GM18907 (cell line): ENCODE data around the gene DNAJC16.
"Not testable (repeated sequence)": the region's sequence is repeated elsewhere in the genome, so short reads cannot be mapped to it uniquely, and the experiment has no call there.

Source experiments
- ATAC-seq: cut with Tn5 transposase; IDR thresholded peaks from one replicate; pipeline ENCODE4 v1.9.1; 2021; ENCODE audit warnings: mild to moderate bottlenecking, moderate library complexity; ENCODE audit not compliant: unreplicated experiment

The DNAJC16 gene

DNA sequence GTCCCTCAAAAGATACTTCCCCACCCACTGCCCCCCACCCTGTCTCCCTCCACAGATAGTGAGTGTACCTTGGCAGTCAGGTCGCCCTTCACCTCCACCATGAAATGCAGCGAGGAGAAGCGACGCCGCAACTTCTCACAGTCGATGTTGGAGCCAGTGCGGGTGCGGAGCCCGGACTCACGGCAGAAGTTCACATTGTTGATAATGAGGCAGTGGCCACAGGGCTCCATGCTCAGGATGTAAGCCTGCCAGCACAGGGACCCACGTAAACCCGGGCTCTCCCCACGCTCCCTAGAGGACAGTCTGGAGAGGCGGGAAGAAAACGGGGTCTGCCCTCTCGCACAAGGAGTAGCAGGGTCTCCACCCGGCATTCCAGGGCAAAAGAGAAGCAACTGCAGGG lies 19.8 kb upstream of the DNAJC16 start:
- no peak for ATAC-seq

DNA sequence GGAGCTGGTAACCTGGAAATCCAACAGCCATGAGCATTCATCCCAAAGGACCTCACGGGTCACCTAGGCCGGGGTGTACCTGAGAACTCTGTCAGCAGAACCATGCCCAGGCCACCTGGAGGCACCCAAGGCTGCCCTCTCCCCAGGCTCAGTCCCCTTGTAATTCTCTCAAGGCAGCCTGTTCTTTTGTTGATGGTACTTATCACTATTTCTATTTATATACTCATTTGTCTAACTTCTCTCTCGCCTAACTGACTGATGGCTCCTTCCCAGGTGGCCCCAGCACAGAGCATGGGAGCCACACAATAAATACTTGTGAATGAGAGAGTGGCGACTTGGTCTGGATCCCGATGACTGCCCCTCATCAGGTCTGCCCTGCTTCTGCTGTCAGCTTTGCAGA lies 19.4 kb upstream of the DNAJC16 start:
- no peak for ATAC-seq

DNA sequence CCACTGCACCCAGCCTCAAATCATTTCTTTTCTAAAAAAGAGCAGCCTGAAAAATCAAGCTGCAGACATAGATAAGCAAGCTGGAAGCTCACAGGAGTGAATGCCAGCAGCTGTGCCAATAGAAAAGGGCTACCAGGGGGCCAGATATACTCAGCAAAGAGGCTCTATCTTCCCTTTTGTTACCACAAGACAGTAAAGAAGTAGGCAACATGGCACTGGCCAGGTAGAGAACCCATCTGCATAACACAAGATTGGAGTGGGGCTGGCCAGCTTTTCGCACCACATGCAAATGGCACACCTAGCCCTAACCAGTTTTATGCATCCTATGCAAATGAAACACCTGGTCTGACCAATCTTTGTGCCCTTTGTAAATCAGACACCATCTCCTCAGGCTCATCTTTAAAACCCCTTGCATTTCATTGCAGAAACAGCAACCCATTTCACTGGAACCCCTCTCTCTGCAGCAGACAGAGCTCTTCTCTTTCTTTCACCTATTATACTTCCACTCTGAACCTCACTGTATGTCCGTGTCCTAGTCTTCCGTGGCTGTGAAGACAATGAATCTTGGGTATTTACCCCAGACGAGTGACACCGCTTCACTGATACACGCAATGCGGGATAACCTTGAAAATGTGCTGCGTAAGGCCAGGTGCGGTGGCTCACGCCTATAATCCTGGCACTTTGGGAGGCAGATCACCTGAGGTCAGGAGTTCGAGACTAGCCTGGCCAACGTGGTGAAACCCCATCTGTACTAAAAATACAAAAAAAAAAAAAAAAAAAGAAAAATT lies 17.8 kb upstream of the DNAJC16 start:
- no peak for ATAC-seq

DNA sequence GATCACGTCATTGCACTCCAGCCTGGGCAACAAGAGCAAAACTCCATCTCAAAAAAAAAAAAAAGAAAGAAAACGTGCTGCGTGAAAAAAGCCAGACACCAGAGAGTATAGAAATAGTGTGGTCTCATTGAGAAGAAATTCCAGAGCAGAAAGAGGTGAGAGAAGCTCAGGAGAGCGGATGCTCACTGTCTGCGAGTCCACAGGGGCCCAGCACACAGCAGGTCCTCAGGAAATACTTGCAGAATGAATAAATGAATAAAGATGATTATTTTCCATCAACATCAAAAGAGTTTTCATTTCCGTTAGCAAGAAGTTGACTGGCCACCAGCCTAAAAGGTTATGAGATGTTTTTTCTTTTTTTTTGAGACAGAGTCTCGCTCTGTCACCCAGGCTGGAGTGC lies 17.1 kb upstream of the DNAJC16 start:
- no peak for ATAC-seq

DNA sequence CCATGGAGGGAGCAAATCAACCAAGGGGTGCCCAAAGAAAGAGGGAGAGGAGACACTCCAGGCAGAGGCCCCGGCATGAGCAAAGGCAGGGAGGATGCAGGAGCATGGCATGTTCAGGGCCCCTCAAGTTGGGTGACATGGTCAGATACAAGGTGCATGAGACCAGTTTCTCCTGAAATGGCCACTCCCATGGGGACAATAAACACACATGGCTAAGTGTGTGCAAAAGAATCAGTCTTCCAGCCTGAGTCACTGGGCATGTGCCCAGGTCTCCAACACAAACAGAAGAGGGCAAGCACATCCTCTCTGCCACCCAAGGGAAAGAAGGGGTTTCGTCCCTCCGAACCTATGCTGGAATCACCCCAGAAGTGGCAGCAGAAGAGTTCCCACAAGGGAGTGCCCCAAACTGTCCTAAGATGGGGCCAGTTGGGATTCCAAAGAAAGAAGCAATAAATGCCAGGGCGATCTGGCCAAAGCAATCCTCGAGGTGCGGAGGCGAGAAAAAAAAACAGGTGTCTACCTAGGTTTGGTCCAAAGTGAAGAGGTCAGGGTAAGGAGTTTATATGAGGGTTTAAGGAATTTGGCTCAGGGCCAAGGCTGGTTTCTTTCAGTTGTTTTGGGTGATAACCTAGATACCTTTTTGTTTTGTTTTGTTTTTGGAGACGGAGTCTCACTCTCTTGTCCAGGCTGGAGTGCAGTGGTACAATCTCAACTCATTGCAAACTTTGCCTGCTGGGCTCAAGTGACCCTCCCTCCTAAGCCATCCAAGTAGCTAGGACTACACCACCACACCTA lies 15.8 kb upstream of the DNAJC16 start:
- no peak for ATAC-seq

DNA sequence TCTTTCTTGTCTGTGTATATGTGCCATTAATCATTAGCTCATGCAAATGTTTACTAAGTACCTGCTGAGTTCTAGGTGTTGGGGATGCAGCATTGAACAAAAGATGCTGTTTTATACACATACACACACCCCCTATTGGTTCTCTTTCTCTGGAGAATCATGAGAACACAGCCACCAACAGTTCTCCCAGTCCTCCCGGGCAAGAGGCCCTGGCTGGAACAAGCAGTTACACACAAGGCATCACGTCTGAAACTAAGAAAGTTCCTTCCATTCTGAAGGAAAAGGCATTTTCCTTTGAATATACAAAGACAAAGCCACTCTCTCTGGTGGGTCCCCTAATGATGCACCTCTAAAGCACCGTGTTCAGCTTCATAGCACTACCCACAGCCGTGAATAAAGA lies 13.5 kb upstream of the DNAJC16 start:
- no peak for ATAC-seq

DNA sequence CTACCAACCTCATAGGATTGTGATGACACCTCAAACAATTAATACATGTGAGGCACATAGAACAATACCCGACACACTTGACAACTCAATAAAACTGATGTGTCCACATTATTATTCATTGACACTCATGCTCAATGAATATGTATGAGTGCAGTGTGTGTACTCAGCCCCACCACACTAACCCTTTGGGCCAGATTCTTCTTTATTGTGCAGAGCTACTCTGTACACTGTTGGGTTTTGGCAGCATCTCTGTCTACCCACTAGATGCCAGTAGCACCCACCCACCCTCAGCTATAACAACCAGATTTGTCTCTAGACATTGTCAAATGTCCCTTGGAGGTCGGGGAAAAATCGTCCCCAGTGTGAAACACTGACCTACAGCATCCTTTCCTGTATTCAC lies 12.7 kb upstream of the DNAJC16 start:
- ATAC-seq, result no peak

DNA sequence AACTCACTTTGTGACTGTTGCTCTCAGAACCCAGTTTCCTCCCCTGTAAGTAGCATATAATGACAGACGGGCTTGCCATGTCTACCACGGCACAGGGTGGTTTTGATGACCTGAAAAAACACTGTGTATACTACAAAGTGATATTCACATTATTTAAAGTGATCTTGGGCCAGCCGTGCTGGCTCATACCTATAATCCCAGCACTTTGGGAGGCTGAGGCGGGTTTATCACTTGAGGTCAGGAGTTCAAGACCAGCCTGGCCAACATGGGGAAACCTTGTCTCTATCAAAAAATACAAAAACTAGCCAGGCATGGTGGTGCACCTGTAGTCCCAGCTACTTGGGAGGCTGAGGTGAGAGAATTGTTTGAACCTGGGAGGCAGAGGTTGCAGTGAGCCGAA lies 12.1 kb upstream of the DNAJC16 start:
- not testable (repeated sequence) for ATAC-seq

DNA sequence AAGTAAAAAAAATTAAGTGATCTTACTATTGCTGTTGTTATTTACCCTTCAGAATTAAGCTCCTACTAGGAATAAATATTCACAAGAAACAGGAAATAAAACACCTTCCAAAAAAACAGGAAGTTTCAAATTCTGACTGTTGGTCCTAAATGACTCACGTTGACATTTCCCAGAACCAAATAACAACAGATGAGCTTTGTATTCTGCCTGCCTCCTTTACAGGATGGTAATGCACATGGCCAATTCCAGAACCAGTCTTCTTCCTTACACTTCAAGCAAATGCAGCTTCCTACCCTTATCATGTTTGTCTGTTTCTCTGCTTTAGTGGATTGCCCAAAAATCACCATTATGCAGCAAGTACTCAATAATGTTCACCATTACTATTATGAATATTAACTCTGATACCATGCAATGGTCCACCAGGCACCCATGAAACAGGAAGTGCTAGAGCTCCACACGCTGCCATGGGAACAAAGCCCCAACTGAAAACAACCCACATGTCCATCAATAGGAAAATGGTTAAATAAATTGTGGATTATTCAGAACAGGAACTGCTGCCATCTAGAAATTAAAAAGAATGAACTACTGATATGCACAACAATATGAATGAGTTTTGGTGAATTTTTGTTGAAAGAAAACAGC lies 11.5 kb upstream of the DNAJC16 start:
- no peak for ATAC-seq

DNA sequence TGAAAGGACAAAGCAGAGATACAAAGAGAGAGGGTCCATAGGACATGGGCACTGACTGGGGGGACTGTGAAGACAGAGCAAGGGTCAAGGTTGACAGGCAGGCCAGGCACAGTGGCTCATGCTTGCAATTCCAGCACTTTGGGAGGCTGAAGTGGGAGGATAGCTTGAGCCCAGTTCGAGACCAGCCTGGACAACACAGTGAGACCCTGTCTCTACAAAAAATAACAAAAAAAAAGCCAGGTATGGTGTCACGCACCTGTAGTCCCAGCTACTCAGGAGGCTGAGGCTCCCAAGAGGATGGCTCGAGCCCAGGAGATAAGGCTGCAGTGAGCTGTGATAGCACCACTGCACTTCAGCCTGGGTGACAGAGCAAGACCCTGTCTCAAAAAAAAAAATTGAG lies 7.0 kb upstream of the DNAJC16 start:
- no peak for ATAC-seq

DNA sequence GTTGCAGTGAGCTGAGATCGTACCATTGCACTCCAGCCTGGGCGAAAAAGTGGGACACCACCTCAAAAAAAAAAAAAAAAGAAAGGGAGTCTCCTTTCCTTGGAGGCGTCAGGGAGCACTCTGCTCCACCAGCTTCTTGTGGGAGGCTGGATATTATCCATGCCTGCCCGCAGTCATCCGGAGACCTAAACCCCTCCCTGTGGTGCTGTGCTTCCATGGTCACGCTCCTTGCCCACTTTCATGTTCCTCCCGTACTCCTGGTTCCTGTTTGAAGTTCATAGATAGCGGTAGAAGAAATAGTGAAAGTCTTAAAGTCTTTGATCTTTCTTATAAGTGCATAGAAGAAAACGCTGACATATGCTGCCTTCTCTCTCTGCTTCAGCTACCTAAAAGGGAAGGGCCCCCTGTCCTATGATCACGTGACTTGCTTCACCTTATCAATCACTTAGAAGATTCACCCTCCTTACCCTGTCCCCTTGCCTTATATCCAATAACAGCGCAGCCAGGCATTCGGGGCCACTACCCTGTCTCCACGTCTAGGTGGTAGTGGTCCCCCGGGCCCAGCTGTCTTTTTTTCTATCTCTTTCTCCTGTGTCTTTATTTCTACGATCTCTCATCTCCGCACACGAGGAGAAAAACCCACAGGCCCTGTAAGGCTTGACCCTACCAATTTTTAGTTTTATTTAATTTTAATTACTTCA lies 5.3 kb upstream of the DNAJC16 start:
- not testable (repeated sequence) for ATAC-seq

DNA sequence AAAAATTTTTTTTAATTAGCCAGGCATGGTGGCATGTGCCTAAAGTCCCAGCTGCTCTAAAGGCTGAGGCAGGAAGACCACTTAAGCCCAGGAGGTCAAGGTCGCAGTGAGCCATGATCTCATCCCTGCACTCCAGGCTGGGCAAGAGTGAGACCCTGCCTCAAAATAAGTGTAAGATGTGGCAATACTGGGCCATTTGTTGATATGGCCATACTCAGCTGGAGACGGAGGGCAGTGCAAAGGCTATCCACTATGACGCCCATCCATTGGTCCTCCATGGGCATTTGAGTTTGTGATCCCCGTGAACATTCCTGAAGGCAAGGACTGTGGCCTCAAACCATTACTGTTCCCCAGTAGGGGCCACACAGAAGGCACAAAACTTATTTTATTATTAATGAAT lies 4.1 kb upstream of the DNAJC16 start:
- ATAC-seq, result no peak

DNA sequence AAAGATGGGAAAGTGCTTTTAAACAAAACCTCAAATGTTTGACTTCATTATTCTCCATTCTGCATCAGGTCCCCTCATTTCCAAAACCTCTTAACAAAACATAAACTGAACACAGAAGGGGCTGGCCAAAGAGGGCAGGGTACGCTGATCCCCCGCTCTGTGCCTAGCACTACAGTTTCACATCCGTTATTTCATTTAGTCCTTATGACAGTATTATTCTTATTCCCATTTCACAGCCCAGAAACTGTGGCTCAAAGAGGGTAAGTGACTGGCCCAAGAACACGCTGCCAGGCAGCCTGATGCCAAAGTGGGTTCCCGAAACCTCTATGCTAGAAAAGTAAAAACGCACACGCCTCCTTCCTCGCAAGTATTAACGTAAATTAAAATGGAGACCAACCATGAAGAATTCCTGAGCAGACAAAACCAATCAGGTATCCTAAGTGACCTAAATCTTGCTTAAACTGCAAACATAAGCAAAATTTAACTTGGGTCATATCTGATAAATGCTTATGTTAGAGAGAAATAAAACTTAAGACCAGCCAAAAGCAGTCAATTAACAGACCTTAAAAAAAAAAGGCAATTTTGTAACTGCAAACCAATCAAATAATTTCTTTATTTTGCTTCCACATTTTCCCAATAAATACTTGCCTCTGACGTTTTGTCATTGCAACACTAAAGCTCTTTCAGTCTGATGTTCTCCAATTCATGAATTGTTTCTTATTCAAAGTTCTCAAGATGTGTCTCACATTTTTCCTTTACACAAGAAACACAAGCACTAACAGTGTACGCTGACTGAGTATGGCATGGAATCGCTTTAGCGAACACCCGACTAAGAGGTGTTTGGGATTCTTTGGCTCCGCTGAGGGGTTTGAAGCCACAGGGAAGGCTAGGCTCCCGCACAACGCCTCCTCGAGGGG lies 3.3 kb upstream of the DNAJC16 start:
- no peak for ATAC-seq

DNA sequence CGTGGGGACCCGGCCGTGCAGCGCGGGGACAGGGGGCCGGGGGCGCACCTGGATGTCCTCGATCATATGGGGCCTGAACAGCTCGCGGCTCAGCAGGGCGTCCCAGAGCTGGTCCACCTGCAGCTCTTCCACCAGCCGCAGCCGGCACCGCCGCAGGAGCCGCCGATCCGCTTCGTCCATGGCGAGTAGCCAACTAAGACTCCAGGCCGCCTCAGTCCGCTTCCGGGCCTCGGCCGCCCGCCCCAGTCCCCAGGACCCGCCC lies 2.7 kb upstream of the DNAJC16 start, which contains the start of gene CASP9:
CASP9 (minus strand) TSS at position 195 of the 262 bp plus-strand sequence; CDS start at position 180, 15 bp downstream.
- no peak for ATAC-seq

DNA sequence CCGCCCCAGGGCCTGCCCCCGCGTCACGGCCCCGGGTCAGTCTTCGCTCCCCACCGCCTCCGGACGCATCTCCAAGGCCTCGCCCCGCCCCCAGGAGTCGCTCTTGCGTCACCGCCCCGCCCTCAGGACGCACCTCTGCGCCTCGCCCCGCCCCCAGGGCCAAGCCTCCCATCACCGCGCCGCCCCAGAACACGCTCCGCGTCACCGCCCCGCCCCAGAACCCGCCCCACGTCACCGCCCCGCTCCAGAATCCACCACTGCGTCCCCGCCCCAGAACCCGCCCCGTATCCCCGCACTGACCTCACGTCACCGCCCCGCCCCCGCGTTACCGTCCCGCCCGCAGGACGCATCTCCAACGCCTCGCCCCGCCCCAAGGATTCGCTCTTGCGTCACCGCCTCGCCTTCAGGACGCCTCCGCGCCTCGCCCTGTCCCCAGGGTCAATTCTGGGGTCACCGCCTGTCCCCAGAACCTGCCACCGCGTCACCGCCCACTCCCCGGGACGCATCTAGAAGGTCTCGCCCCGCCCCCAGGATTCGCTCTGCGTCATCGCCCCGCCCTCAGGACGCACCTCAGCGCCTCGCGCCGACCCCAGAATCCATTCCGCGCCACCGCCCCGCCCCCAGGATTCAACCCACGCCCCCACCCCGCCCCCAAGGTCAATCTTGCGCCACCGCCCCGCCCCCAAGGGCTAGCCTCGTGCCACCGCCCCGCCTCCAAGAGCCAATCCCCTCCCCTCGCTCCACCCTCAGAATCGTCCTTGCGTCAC lies 2.2 kb upstream of the DNAJC16 start:
- ATAC-seq, result peak; percentile 44

DNA sequence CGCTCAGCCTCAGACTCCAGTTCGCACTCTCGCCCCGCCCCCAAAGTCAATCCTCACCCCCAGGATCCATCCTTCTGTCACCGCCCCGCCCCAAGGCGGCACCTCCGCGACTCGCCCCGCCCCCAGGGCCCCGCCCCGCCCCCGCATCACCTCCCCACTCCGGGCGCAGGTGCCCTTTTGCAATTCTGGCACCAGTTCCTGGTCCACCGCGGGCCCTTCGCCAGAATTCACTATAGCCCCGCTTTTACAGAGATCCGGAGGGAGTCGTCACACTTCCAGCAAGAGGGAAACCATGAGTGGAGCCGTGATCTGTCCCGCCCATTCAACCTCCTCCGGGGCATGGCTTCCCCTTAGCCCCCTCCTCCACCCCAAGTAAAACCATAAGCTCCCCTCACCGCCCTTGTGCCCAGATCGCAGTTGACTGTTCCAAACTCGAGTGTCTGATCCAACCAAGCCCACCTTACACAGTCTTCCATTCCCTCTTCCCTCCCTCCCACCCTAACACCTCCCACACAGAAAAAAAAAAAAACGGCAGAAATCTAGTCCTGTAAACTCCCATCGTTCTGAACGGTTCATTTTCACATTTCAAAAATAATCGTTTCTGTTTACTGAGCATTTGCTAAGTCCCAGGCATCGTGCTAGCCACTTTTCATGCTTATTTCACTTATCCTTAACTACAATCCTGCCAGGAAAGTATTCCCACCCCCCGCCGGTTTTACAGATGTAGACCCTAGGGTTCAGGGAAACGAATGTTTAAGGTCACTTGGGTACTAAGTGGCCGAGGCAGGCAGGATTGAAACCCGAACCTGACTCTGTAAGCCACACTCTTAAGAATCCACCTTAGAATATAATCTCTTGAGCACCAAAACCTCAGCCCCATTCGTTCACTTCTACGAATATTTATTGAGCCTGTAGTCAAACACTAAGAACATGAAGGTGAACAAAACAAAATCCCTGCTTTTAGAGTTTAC lies 1.3 kb upstream of the DNAJC16 start:
- ATAC-seq, result peak; percentile 48

DNA sequence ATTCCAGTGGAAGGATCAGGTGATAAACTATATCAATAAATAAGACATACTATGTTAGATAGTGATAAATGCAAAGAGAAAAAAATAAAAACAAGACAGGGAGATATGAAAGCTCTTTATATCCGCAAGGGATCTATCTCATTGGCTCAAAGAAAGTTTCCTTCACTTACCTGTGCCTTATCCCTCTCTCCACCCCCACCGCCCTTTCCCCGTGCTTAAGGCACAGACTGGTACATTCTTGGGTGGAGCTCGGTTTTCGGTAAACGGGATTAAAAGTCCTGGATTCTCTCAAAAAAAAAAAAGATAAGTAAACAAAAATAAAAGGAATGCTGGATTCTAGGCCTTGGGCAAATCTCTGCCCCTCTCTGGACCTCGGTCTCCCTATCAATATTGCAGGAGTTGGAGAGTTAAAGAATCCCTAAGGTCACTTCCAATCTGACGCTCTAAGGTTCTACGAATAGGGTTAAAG lies 593 bp upstream of the DNAJC16 start:
- no peak for ATAC-seq

DNA sequence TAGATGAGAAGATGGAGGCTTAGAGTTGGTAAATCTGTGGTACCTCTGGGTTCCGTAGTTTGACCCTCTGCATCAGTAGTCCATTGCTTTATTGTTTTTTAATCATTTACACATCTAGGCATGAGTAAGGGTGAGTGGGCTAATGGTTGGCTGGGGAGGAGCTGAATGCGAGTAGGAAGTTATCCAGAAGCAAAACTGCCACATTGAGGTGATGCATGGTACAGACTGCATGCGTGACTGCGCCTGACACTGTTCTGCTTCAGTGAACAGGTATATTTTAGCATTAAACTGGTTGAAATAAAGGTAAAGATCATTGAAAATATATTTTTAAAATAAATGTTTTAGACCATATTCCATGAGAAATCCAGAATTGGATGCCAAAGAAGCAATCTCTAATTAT lies 4.4 kb downstream of the DNAJC16 start:
- ATAC-seq, result no peak
